ENCODE measurements around the gene SCCPDH.

The SCCPDH gene

DNA sequence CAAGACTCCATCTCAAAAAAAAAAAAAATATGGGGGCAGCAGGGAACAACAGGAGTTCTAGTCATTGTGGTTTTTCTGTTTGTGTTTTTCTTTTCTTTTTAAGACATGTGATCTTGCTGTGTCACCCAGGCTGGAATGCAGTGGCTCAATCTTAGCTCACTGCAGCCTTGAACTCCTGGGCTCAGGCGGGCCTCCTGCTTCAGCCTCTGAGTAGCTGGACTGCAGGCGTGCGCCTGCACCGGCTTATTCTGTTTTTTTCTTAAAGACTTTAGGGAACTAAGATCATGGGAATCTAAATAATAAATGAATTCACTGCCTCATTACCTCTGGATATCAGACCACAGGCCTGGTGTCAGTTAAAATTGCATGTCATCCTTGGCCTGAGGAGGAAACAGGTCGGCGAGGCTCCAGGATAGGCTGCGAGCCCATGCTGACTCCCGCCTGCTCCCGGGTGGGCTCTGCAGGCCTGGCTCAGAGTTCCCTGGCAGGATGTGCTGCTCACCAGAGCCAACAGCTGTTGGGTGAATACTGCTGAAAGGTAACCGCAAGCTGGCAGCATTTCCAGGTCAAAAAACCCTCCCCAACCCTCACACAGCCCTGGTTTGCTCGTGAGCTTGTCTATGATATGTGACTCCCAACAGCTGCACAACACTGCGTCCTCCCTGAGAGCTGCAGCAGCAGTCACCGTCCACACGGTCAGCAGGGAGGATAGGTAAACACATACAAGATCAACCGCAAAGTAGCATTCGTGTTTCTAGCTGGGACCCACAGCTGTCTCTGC is 58.1 kb downstream of the SCCPDH start:
- no peak overlapping the region for H3K4me3 Mint-ChIP-seq
- peaks cover 5% of the 10 kb centered on the region for H3K27me3 Mint-ChIP-seq
- no peaks in the 10 kb centered on the region for H3K9me3 Mint-ChIP-seq
- no peaks in the 10 kb centered on the region for H3K36me3 Mint-ChIP-seq
- no peak overlapping the region for H3K27ac Mint-ChIP-seq
- peaks cover 15% of the 10 kb centered on the region for H3K4me1 Mint-ChIP-seq

DNA sequence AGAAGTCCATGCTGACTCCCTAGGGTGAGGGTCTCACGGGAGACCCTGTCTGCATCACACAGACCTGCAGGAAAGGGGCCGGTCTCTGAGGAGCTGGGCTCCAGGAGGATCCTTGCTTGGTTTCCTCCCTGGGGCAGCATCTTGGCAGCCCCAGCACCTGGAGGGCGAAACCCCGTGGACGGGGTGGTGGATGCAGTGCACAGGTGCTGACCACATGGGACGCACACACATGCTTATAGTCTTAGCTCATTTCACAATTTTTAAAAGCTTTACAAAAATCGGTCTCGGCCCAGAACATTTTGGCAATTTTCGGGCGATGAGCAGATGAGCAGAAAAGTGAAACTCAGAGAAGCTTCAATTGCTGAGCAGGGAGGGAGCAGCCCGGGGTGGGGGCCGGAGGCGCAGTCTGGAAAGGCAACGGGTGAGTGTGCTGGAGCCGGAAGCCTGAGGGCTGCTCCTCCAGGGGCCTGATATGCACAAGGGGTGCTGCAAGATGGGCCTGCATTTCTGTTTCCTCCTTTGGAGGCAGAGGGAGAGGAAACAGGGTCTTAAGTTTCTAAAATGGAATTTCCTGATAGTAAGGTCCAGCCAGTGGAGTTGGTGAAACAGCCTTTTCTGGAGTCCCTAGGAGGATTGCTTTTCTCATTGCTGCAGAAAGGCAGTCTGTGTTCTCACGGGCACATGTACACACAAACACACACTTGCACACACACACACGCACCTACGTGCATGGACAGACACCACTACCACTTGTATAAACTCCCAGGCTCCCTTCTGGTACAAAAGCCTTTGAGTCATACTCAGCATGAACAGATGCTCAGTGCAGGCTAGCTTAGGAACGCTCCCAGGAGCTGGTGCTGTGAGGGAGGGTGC is 60.6 kb downstream of the SCCPDH start:
- H3K4me3 Mint-ChIP-seq, result peak overlapping the region; percentile 16
- H3K4me1 Mint-ChIP-seq, result peaks cover 19% of the 10 kb centered on the region
- peaks cover 10% of the 10 kb centered on the region for H3K27me3 Mint-ChIP-seq
- no peak overlapping the region for H3K27ac Mint-ChIP-seq
- no peaks in the 10 kb centered on the region for H3K9me3 Mint-ChIP-seq
- H3K36me3 Mint-ChIP-seq, result no peaks in the 10 kb centered on the region

DNA sequence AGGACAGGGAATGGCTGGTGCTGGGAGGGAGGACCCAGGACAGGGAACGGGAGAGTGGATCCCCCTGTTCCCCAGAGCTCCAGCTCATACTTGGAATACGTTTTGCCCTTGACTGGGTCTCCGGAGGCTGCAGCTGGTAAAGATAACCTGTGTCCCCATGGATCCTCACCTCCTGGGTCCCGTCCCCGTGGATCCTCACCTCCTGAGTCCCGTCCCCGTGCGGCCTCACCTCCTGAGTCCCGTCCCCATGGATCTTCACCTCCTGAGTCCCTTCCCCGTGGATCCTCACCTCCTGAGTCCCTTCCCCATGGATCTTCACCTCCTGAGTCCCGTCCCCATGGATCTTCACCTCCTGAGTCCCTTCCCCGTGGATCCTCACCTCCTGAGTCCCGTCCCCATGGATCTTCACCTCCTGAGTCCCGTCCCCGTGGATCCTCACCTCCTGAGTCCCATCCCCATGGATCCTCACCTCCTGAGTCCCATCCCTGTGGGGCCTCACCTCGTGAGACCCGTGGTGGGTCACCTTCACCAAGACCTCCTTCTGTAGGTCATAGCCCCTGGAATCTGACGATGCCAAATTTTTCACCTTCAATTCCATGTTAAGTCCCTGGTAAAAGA is 61.4 kb downstream of the SCCPDH start:
- no peaks in the 10 kb centered on the region for H3K36me3 Mint-ChIP-seq
- H3K27ac Mint-ChIP-seq, result no peak overlapping the region
- H3K4me3 Mint-ChIP-seq, result no peak overlapping the region
- H3K27me3 Mint-ChIP-seq, result peaks cover 11% of the 10 kb centered on the region
- no peaks in the 10 kb centered on the region for H3K9me3 Mint-ChIP-seq
- peaks cover 19% of the 10 kb centered on the region for H3K4me1 Mint-ChIP-seq

DNA sequence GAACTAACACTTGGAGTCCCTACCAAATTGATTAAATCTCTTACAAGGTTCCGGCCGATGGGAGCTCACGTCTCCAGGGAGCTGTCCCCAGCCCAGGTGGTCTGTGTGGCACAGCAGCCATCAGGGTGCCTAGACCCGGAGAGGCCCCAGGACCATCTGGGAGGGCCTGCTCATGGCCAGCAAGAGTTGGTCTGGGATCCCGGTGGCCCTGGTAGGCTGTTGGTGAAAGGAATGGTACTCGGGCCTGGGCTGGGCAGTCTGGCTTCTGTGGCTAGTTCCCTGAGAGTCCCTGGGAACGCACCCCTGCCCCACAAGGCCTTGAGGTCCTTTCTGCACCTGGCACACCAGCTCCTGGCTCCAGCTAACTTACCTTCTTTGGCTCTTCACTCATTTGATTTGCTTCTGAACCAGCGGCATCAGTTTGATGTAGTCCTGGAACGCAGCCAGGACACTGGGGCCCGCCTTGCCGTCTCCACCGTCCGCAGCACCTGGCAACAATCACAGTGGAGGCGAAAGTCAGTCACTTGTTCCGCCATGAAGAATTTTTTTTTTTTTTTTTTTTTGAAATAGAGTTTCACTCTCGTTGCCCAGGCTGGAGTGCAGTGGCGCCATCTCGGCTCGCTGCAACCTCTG is 62.5 kb downstream of the SCCPDH start:
- H3K4me3 Mint-ChIP-seq, result no peak overlapping the region
- no peak overlapping the region for H3K27ac Mint-ChIP-seq
- peaks cover 19% of the 10 kb centered on the region for H3K4me1 Mint-ChIP-seq
- H3K36me3 Mint-ChIP-seq, result no peaks in the 10 kb centered on the region
- H3K9me3 Mint-ChIP-seq, result no peaks in the 10 kb centered on the region
- H3K27me3 Mint-ChIP-seq, result peaks cover 11% of the 10 kb centered on the region

DNA sequence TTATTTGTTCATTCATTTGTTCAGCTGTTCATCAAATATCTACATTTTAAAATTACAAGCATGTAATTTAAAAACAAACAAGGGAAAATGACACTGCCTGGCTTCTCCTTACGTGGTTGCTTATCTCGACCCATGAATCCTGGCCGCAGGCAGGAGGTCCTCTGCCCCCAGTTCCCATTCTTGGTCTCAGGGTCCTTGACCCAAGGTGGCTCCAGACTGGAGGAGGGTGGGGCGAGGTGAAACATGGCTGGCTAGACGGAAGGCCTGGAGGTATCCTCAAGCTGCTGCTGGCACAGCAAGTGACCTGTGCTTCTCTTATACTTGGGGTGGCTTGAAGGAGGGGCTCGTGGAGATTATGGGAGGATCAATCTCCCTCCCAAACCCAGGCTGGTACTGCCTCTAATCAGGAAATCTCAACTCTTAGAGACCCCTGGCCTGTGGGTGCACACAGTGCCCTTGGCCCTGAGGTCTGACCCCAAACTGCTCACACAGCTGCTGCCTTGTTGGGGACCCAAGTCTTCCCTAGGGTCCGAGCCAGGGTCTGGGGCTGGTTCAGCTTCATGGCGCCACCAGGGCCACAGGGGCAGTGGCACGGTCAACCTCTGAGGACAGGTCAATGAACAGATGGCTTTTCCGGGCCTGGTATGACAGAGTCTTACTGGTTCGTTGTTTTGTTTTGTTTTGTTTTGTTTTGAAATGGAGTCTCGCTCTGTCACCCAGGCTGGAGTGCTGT is 63.7 kb downstream of the SCCPDH start:
- H3K9me3 Mint-ChIP-seq, result no peaks in the 10 kb centered on the region
- peaks cover 10% of the 10 kb centered on the region for H3K4me1 Mint-ChIP-seq
- no peak overlapping the region for H3K27ac Mint-ChIP-seq
- peaks cover 9% of the 10 kb centered on the region for H3K27me3 Mint-ChIP-seq
- no peak overlapping the region for H3K4me3 Mint-ChIP-seq
- H3K36me3 Mint-ChIP-seq, result no peaks in the 10 kb centered on the region

DNA sequence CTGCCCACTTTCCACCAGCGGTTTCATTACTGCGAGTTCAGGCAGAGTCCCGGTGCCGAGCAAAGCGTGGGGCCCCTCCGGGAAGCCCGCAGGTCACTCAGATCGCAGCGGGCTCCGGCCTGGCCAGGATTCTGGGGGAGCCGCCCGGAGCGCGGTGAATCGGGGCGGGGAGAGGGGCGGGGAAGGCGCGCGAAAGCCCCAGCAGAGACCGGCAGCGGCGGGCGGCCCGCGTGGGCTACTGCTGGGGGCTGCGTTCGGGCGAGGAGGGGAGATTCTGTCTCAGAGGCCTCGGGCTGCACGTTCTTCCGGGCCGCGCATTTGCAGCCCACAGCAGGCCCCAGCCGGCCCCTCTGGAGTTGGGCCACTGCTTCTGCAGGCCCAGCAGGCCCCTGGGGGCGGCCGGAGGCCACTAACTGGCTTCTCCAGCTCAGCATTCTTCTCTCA is 64.7 kb downstream of the SCCPDH start:
- Mint-ChIP-seq H3K27ac (no peak overlapping the region), H3K4me3 (no peak overlapping the region)

DNA sequence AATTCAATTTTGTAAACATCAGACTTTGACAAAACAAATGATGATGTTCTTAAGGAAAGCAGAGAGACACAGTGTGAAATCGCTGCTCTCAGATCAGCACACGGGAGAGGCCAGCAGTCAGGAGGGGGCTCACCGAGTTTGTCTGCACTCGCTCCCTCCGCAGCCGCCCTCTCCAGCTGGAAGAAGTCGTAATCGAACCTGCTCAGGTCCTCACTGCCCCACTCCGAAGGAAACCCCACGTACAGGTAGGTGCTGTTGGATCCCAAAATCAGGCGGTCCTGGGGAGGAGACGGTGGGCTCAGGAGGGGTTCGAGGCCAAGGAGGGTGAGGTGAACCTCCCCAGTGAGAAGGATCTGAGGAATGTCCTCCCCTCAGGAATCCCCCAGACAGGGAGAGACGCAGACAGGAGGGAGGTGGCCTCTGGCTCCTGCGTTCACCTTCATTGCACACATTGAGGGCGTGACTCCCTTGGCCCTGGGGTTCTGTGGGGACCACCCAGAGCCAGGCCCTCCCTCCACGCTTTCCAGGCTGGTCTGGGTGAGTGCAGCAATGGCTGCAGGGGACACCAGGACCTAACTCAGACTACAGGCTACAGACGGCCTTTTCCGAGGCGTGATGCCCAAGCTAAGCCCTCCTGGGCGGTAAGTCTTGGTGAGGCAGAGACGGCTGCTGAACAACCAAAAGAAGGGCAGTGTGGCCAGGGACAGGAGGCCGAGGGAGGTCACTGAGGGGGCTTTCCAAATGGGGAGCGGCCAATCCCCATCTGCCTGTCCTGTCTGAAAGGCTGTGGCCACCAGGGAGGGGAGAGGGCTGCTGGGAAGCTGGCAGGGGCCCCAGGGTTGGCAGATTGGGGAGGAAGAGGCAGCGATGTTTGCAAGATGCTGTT is 65.5 kb downstream of the SCCPDH start:
- Mint-ChIP-seq H3K4me1 (peaks cover 9% of the 10 kb centered on the region), H3K9me3 (no peaks in the 10 kb centered on the region), H3K27ac (no peak overlapping the region), H3K27me3 (peaks cover 7% of the 10 kb centered on the region), H3K36me3 (no peaks in the 10 kb centered on the region), H3K4me3 (no peak overlapping the region)

More for the DNA sequence above, 64.7 kb downstream of the SCCPDH start:
- H3K9me3 Mint-ChIP-seq, result no peaks in the 10 kb centered on the region
- H3K36me3 Mint-ChIP-seq, result no peaks in the 10 kb centered on the region
- peaks cover 9% of the 10 kb centered on the region for H3K27me3 Mint-ChIP-seq
- peaks cover 10% of the 10 kb centered on the region for H3K4me1 Mint-ChIP-seq

DNA sequence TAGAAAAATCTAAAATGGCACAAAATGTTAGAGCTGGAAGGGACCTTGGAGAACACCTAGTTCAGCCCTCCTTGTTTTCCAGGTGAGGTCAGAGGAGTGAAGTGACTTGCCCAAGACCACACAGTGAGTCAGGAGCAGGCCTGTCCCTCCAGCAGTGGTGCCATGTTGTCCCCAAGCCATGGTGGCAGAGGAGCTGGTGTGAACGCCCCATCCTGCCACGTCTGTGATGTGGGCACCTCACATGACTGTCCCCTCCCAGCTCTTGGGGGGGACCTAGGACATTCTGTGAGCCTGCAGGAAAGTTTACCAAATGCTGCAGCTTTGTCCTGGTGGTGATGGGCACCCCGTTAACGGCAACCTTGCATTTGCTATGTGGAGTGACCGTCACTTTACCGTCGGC is 66.2 kb downstream of the SCCPDH start:
- no peaks in the 10 kb centered on the region for H3K9me3 Mint-ChIP-seq
- peaks cover 7% of the 10 kb centered on the region for H3K27me3 Mint-ChIP-seq
- peaks cover 4% of the 10 kb centered on the region for H3K4me1 Mint-ChIP-seq
- H3K36me3 Mint-ChIP-seq, result no peaks in the 10 kb centered on the region
- no peak overlapping the region for H3K4me3 Mint-ChIP-seq
- H3K27ac Mint-ChIP-seq, result no peak overlapping the region

DNA sequence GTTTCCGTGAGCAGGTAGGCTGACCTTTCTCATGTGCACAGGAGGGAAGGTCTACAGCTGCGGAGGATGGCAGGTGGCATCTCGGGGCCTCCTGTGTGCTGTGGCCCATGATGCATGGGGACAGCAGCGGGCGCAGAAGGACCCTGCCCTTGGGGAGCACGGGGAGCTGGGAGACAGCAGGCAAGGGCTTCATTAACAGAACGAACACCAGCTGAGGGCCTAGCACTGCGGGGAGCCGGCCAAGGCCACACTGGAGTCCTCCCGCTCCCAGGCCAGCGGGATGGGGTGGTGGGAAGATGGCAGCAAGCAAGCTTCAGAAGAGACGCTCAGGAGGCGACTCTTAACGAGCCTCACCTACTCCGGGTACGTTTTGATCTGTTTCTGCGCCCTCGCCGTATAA is 66.6 kb downstream of the SCCPDH start:
- H3K4me1 Mint-ChIP-seq, result peaks cover 4% of the 10 kb centered on the region
- H3K9me3 Mint-ChIP-seq, result no peaks in the 10 kb centered on the region
- no peaks in the 10 kb centered on the region for H3K36me3 Mint-ChIP-seq
- H3K4me3 Mint-ChIP-seq, result no peak overlapping the region
- H3K27ac Mint-ChIP-seq, result no peak overlapping the region
- peaks cover 7% of the 10 kb centered on the region for H3K27me3 Mint-ChIP-seq

DNA sequence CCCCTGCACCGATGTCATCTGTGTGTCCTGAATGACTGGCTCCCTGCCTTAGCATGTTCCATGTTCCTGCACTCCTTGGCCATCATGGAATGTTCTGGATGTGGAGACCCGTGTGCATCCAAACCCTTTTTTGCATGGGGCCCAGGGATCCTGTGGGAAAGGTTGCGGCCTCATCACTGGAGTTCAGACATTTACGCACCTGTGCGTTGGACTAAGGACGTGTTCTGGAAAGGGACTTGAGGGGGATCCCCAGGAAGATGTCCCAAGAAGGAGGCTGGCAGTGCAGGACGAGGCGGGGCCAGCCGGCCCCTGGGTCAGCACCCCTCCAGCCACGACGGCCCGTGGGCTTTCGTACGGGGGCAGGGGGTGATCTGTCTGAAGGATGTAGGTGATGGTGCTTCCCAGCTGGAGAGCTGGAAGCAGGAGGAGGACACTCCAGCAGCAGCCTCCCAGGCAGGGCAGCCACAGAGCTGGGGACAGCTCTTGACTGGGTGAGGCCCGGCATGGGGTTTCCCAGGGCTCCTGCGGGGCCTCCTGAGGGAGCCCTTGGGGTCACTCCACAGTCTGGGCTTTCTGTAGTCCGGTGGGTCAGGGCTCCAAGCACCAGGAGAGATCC is 67.2 kb downstream of the SCCPDH start:
- Mint-ChIP-seq H3K4me3 (no peak overlapping the region), H3K27me3 (peaks cover 7% of the 10 kb centered on the region), H3K27ac (no peak overlapping the region), H3K9me3 (no peaks in the 10 kb centered on the region), H3K4me1 (peaks cover 4% of the 10 kb centered on the region), H3K36me3 (no peaks in the 10 kb centered on the region)

DNA sequence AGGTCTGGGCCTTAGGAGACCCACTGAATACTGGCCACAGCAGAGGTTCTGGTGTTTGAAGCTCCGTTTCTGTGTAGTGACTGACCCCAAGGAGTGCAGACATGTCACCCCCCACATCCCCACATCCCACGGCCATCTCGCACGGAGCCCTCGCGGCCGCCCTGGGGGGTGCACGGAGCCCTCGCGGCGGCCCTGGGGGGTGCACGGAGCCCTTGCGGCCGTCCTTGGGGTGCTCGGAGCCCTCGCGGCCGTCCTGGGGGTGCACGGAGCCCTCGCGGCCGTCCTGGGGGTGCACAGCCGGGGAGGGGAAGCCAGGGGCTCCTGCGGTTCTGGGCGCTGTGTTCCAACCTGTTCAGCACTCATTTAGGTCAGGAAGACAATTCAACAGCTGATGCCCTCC is 68.4 kb downstream of the SCCPDH start:
- Mint-ChIP-seq H3K27me3 (peaks cover 7% of the 10 kb centered on the region), H3K4me1 (peaks cover 4% of the 10 kb centered on the region), H3K4me3 (no peak overlapping the region), H3K27ac (no peak overlapping the region), H3K9me3 (no peaks in the 10 kb centered on the region), H3K36me3 (no peaks in the 10 kb centered on the region)

DNA sequence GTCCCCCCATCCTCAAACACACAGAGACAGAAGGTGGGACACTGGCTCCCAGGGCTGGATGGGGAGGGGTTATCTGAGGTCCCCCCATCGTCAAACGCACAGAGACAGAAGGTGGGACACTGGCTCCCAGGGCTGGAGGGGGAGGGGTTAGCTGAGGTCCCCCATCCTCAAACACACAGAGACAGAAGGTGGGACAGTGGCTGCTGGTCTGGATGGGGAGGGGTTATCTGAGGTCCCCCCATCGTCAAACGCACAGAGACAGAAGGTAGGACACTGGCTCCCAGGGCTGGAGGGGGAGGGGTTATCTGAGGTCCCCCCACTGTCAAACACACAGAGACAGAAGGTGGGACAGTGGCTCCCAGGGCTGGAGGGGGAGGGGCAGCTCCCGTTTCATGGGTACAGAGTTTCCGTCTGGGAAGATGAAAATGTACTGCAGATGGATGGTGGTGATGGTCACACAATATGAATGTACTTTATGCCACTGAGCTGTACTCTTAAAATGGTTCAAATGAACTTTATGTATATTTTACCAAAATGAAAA is 69.2 kb downstream of the SCCPDH start:
- H3K4me3 Mint-ChIP-seq, result no peak overlapping the region
- H3K4me1 Mint-ChIP-seq, result peaks cover 4% of the 10 kb centered on the region
- no peaks in the 10 kb centered on the region for H3K36me3 Mint-ChIP-seq
- no peaks in the 10 kb centered on the region for H3K9me3 Mint-ChIP-seq
- no peak overlapping the region for H3K27ac Mint-ChIP-seq
- H3K27me3 Mint-ChIP-seq, result peaks cover 7% of the 10 kb centered on the region

DNA sequence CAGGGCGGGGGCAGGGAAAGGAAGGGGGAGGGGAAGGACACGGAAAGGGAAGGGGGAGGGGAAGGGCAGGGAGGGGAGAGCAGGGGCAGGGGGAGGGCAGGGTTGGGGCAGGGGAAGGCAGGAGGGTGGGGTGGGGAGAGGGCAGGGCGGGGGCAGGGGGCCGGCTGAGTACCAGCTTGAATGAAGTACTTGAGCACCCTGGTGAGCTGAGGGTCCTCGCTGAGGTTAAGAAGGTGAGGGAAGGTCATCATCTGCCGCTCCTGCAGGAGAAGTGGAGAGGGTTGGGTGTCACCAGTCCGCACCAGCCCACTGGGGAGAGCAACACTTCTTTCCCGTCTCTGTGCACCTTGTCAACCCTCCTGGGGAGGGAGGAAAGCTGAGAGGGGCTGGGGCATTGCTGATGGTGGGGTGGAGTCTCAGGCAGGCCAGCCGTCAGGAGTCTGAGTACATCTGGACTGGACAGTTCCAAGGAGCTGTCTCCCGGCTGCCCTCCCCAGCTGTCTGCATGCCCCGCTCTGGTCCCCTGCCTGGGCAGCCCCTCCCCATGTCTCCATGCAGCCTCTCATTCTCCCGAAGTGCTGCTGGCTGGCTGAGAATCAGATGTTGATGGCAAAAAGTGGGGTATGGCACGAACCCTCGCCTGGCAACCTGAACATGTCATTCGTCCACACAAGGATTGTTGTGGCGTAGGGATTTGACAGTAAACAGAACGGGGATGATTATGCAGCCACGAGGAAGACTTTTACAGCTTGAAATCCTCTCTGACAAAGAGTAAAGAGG is 70.0 kb downstream of the SCCPDH start:
- no peak overlapping the region for H3K4me3 Mint-ChIP-seq
- H3K36me3 Mint-ChIP-seq, result no peaks in the 10 kb centered on the region
- H3K27ac Mint-ChIP-seq, result no peak overlapping the region
- H3K9me3 Mint-ChIP-seq, result no peaks in the 10 kb centered on the region
- H3K27me3 Mint-ChIP-seq, result peaks cover 4% of the 10 kb centered on the region
- H3K4me1 Mint-ChIP-seq, result peaks cover 2% of the 10 kb centered on the region

Measured in activated naive CD4-positive, alpha-beta T cell treated with anti-CD3 and anti-CD28 coated beads, Interleukin-2, amount 50 U/mL, for 24 hours (primary cell).